HEK293T (cell line): Measurements from ENCODE around the gene NACAD.

Source experiments
- CTCF ChIA-PET: fragments of 350-600 bp; formaldehyde crosslinking; extraction: SDS; loops from one replicate; lab custom pipeline; 2021; ENCODE audit warnings: antibody characterized with exemption, inconsistent platforms; lab: Yijun Ruan, JAX
- POLR2A ChIA-PET: fragments of 350-600 bp; formaldehyde crosslinking; extraction: SDS; loops from one replicate; lab custom pipeline; 2020; ENCODE audit warnings: antibody characterized with exemption, inconsistent platforms; lab: Yijun Ruan, JAX
- DNase-seq: peaks from one replicate; pipeline ENCODE4 v3.0.0; 2012; ENCODE audit warnings: mixed read lengths; ENCODE audit errors: extremely low spot score
- ARNT ChIP-seq: fragments of 450-650 bp; IDR thresholded peaks from 2 replicates; pipeline ENCODE4 v1.6.1; 2017; ENCODE audit warnings: mild to moderate bottlenecking
- BHLHE40 ChIP-seq: fragments of 450-650 bp; IDR thresholded peaks from 2 replicates; pipeline ENCODE4 v1.6.1; 2016; ENCODE audit warnings: mild to moderate bottlenecking, moderate library complexity, borderline replicate concordance
- CTBP1 ChIP-seq: fragments of 450-650 bp; IDR thresholded peaks from 2 replicates; pipeline ENCODE4 v1.6.1; 2016; ENCODE audit warnings: borderline replicate concordance
- ELF4 ChIP-seq: fragments of 450-650 bp; IDR thresholded peaks from 2 replicates; pipeline ENCODE4 v1.6.1; 2017; ENCODE audit warnings: antibody characterized with exemption
- FOXA1 ChIP-seq: fragments of 450-650 bp; IDR thresholded peaks from 2 replicates; pipeline ENCODE4 v1.6.1; 2016; ENCODE audit warnings: mild to moderate bottlenecking
- FOXK2 ChIP-seq: fragments of 450-650 bp; IDR thresholded peaks from 2 replicates; pipeline ENCODE4 v1.6.1; 2016; ENCODE audit warnings: mild to moderate bottlenecking
- FOXM1 ChIP-seq: fragments of 450-650 bp; IDR thresholded peaks from 2 replicates; pipeline ENCODE4 v1.6.1; 2017; ENCODE audit warnings: mild to moderate bottlenecking, borderline replicate concordance
- HDGF ChIP-seq: fragments of 450-650 bp; IDR thresholded peaks from 2 replicates; pipeline ENCODE4 v1.6.1; 2017; ENCODE audit warnings: antibody characterized with exemption, borderline replicate concordance
- L3MBTL2 ChIP-seq: fragments of 450-650 bp; conservative IDR thresholded peaks from 2 replicates; pipeline ENCODE4 v1.6.1; 2016; ENCODE audit warnings: mild to moderate bottlenecking
- LEF1 ChIP-seq: fragments of 450-650 bp; IDR thresholded peaks from 2 replicates; pipeline ENCODE4 v1.6.1; 2017; ENCODE audit warnings: mild to moderate bottlenecking, borderline replicate concordance
- NFRKB ChIP-seq: fragments of 450-650 bp; IDR thresholded peaks from 2 replicates; pipeline ENCODE4 v1.6.1; 2016; ENCODE audit warnings: mild to moderate bottlenecking, moderate library complexity
- SP1 ChIP-seq: fragments of 450-650 bp; IDR thresholded peaks from 2 replicates; pipeline ENCODE4 v1.6.1; 2017
- SUZ12 ChIP-seq: fragments of 450-650 bp; IDR thresholded peaks from 2 replicates; pipeline ENCODE4 v1.6.1; 2016; ENCODE audit warnings: mild to moderate bottlenecking
- TARDBP ChIP-seq: fragments of 450-650 bp; IDR thresholded peaks from 2 replicates; pipeline ENCODE4 v1.6.1; 2016
- ZNF384 ChIP-seq: fragments of 450-650 bp; IDR thresholded peaks from 2 replicates; pipeline ENCODE4 v1.6.1; 2016
- TF ChIP-seq, protein P1 (sequence below): fragments of 450-650 bp; IDR thresholded peaks from 2 replicates; pipeline ENCODE4 v1.6.1; 2016

The NACAD gene

GRCh38 chr7:45084901-45085618, 3.7 kb downstream of the NACAD start:
- ChIA-PET CTCF (no interaction called here), POLR2A (interaction anchor here (2.9 kb wide), 1 partner anchor 27 kb away, joined by 10 read pairs; the partner anchor contains the start of gene TBRG4)
- TF ChIP-seq ARNT = no peak
- no peak for TF ChIP-seq FOXM1
- no peak for TF ChIP-seq ZNF384
- no peak for TF ChIP-seq FOXK2
- TF ChIP-seq ELF4 = no peak
- no peak for TF ChIP-seq BHLHE40
- no peak for DNase-seq

DNA sequence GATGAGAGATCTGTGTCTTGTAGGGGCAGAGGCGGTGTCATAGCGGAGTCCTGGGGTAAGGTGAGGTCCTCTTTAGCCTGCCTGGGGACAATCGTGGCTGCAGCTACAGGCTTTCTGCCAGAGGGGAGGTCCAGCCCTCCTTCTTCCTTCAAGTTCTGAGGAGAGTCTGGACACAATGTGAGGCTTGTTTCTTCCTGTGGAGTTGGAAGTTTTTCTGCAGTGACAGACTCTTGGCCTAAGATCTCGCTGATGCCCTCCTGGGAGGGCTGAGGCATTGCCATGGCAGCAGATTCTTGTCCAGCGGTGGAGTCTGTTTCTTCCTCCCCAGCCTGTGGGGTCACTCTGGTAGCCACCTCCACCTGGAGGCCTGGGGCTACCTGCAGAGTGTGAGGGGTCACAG, 4.4 kb downstream of the NACAD start:
- TF ChIP-seq ZNF384 = no peak
- TF ChIP-seq NFRKB = no peak
- no peak for TF ChIP-seq SUZ12
- no peak for TF ChIP-seq FOXK2
- TF ChIP-seq HDGF = no peak
- TF ChIP-seq CTBP1 = no peak
- TF ChIP-seq LEF1 = no peak
- TF ChIP-seq FOXM1 = no peak
- TF ChIP-seq L3MBTL2 = no peak
- TF ChIP-seq ARNT = no peak
- no peak for TF ChIP-seq SP1
- TF ChIP-seq, protein P1, sequence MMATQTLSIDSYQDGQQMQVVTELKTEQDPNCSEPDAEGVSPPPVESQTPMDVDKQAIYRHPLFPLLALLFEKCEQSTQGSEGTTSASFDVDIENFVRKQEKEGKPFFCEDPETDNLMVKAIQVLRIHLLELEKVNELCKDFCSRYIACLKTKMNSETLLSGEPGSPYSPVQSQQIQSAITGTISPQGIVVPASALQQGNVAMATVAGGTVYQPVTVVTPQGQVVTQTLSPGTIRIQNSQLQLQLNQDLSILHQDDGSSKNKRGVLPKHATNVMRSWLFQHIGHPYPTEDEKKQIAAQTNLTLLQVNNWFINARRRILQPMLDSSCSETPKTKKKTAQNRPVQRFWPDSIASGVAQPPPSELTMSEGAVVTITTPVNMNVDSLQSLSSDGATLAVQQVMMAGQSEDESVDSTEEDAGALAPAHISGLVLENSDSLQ = no peak
- no peak for TF ChIP-seq BHLHE40
- TF ChIP-seq FOXA1 = no peak
- no peak for TF ChIP-seq ELF4
- no peak for TF ChIP-seq TARDBP
- DNase-seq = no peak
- ChIA-PET CTCF (no interaction called here), POLR2A (no interaction called here)

DNA sequence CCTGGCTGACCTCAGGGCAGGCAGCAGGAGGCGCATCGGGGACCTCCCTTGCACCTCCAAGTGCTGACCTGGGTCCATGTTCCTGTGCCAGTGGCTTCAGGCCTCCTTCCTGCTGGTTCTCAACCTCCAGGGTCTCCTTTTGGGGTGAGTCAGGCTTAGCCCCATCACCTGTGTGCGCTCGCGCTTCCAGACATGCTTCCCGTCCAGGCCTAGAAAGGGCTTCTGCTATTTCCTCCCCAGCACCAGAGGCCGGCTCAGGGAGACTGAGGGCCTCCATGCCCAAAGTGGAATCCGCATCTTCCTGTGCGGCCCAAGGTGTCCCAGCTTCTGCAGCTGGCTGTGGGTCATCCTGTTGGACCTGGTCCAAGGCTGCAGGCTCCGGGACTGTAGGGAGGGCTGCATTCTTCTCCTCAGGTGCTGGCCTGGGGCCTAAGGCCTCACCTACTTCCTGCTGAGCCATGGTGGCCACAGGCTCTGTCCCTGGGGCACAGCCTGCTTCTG, 5.9 kb downstream of the NACAD start:
- no peak for DNase-seq
- no peak for TF ChIP-seq L3MBTL2
- ChIA-PET POLR2A (no interaction called here), CTCF (no interaction called here)

DNA sequence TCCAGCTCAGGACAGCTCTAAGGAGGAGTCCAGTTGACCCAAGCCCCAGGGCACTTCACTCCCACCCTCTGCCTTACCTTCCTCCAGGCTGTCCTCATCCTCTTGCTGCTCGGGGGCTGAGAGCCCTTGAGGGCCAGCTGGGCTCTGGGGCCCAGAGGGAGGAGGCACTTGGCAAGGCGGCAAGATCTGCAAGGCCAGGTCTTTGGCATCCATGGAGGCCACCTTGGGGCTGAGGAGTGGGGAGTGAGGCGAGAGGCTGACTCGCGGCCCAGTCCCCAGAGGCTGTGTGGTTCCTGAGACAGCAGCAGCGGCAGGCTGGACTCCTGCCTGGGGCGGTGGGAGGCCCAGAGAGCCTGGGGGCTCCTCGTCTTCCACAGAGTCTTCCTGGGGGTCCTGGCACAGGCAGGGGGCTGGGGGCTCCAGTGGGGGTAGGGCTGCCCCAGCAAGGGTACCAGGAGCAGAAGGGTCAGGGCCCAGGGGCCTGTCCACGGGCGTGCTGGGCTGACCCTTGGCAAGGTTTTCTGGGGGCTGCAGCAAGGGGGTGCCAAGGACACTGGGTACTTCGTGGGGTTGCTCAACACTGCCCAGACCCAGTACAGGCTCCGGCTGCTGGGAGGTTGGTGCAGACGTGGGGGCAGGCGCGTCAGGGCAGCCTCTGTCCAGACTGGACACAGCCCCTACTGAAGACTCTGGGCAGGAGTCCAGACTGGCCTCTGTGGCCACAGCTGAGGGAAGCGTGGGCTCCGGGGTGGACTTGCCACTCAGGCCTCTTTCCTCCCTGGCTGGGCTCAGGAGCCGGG, 6.5 kb downstream of the NACAD start:
- POLR2A ChIA-PET = no interaction called here

DNA sequence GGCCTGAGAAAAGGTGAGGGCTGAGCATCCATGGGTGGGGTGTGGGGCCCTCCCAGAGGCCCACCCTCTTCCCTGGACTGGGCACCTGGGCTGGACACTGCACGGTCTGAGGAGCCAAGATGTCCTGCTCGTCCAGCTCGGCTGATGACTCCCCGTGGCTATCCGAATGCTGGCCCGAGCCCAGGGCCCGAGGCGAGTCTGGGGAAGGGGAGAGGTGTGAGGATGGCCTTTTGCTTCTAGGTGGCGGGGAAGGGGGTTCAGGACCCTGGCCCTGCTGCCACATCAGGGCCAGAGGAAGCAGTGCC, 7.1 kb downstream of the NACAD start:
- TF ChIP-seq HDGF (no peak), CTBP1 (no peak), ZNF384 (no peak), SUZ12 (no peak), FOXK2 (no peak)
- TF ChIP-seq, protein P1 = no peak
- POLR2A ChIA-PET = no interaction called here
- DNase-seq = no peak
- CTCF ChIA-PET = no interaction called here

More for the DNA sequence above, 6.5 kb downstream of the NACAD start:
- TF ChIP-seq L3MBTL2 (no peak), ELF4 (no peak), CTBP1 (no peak), HDGF (no peak), BHLHE40 (no peak), NFRKB (no peak), LEF1 (no peak), ZNF384 (no peak), FOXM1 (no peak), FOXK2 (no peak), TARDBP (no peak), SUZ12 (no peak), FOXA1 (no peak), ARNT (no peak), SP1 (no peak)
- TF ChIP-seq, protein P1 = no peak
- no peak for DNase-seq
- CTCF ChIA-PET = no interaction called here

- CTCF ChIA-PET = interaction anchor here (0.6 kb wide), 1 partner anchor 613 kb away, joined by 3 read pairs; no protein-coding TSS in a partner anchor
- DNase-seq = no peak
- POLR2A ChIA-PET = no interaction called here
- TF ChIP-seq LEF1 (no peak), NFRKB (no peak), FOXA1 (no peak)
- TF ChIP-seq, protein P1 = no peak
Observed at GRCh38 chr7:45080958-45081669, 7.7 kb downstream of the NACAD start.
